ENCODE measurements around the gene ARHGAP19.

Gene ARHGAP19

DNA sequence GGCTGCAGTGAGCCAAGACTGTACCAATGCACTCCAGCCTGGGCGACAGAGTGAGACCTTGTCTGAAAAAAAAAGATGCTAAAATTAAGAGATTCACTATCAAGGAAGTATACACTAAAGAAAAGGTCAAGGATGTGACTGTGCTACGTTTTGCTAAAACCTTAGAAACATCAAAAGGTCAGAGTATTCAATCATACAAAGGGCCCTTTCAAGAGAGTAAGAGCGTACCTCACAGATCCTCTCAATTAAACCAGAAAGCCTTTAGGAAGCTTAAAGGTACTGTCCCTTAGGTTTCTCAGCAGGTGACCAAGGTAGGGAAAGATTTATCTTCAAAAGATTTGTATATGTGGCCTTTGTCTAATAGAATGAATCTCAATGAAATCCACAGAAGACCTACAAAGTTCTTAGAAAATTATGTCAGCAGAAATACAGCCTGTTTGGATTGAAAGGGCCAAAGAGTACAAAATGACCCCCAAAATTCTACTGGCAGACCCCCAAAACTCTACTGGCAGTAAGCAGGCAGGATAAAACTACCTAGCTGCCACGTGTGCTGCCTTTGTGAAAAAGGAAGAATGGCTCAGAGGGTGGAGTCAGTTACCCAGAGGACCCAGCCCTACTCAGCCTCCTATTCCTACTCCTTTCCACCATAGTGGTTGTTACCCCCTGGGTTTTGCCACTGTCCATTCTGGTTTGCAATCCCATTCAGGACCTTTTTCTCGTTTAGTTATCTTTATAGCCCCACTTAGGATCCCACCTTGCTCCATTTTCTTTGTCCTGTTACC lies 36.7 kb downstream of the ARHGAP19 start:
- TF ChIP-seq POLR2A (IDR thresholded peaks at IDR 0.05; ENCODE audit: low read length) (no peak), GATA1 (IDR thresholded peaks at IDR 0.05; ENCODE audit: low read depth, low read length) (no peak)
- DNase-seq: no peak

DNA sequence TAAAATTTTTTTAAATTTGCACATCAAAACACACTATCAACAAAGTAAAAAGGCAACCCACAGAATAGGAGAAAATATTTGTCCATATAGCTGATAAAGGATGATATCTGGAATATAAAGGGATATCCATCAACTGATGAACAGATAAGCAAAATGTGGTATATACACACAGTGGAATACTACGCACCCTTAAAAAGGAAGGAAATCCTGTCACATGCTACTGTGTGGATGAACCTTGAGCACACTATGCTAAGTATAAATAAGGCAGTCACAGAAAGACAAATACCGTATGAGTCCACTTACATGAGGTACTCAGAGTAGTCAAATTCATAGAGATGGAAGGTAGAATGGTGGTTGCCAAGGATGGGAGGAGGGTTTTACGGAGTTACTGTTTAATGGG lies 37.7 kb downstream of the ARHGAP19 start:
- TF ChIP-seq POLR2A (IDR thresholded peaks at IDR 0.05; ENCODE audit: low read length) (no peak), GATA1 (IDR thresholded peaks at IDR 0.05; ENCODE audit: low read depth, low read length) (no peak)

DNA sequence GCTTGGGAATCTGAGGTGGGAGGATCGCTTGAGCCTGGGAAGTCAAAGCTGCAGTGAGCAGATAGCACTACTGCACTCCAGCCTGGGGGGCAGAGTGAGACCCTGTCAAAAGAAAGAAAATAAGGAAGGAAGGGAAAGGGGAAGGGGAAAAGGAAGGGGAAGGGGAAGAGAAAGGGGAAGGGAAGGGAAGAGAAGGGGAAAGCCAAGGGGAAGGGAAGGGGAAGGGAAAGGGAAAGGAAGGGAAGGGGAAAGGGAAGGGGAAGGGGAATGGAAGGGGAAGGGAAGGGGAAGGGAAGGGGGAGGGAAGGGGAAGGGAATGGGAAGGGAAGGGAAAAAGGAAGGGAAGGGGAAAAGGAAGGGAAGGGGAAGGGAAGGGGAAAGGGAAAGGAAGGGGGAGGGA lies 41.5 kb downstream of the ARHGAP19 start:
- TF ChIP-seq GATA1 (IDR thresholded peaks at IDR 0.05; ENCODE audit: low read depth, low read length) (no peak), POLR2A (IDR thresholded peaks at IDR 0.05; ENCODE audit: low read length) (no peak)
- no peak for DNase-seq

More for the DNA sequence above, 37.7 kb downstream of the ARHGAP19 start:
- no peak for DNase-seq

DNA sequence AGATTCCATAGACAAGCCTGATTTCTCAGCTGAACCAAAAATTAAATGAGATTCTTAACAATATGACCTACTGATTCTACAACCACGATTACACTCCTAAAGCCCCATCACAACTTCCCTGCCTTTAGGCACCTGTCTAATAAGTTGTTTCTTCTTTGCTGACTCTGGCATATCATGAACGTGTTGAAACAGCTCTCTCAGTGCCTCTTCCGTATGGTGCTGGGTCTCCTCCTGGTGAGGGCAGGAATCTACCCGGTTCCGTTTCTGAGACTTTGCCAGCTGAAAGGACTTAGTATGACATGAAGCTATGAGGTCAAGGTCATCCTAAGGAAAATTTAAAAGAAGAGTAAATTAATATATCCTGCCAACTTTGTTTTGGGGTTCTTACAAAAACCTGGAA lies 48.6 kb downstream of the ARHGAP19 start:
- no peak for DNase-seq
- TF ChIP-seq POLR2A (IDR thresholded peaks at IDR 0.05; ENCODE audit: low read length): no peak
- no peak for TF ChIP-seq GATA1 (IDR thresholded peaks at IDR 0.05; ENCODE audit: low read depth, low read length)

DNA sequence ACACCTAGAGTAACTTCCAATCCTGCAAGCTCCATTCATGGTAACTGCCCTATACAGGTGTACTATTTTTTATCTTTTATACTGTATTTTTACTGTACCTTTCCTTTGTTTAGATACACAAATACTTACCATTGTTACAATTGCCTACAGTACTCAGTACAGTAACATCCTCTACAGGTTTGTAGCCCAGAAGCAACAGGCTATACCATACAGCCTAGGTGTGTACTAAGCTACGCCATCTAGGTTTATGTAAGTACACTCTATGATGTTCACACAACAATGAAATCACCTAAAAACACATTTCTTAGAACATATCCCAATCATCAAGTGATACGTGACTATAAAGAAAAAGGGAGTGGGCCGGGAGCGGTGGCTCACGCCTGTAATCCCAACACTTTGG lies 53.6 kb downstream of the ARHGAP19 start:
- TF ChIP-seq POLR2A (IDR thresholded peaks at IDR 0.05; ENCODE audit: low read length) (no peak), GATA1 (IDR thresholded peaks at IDR 0.05; ENCODE audit: low read depth, low read length) (no peak)
- no peak for DNase-seq

DNA sequence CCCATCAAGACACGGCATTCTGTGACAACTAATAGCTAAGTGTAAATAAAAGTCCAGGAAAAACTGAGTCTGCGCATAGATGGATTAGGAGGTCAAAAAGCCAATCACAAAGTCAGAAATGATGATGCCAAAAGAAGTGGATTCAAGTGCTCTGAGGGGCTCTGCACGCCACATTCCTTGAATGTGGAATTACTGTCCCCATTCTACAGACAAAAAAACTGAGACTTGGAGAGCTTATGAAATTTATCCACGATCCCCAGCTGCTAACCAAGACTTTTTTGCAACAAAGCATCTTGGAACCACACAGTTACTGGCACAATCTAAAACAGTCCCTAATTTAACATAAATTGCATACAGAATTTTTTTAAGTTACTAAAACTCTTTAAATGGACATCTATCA lies 57.1 kb downstream of the ARHGAP19 start:
- no peak for TF ChIP-seq GATA1 (IDR thresholded peaks at IDR 0.05; ENCODE audit: low read depth, low read length)
- TF ChIP-seq POLR2A (IDR thresholded peaks at IDR 0.05; ENCODE audit: low read length): no peak
- no peak for DNase-seq

DNA sequence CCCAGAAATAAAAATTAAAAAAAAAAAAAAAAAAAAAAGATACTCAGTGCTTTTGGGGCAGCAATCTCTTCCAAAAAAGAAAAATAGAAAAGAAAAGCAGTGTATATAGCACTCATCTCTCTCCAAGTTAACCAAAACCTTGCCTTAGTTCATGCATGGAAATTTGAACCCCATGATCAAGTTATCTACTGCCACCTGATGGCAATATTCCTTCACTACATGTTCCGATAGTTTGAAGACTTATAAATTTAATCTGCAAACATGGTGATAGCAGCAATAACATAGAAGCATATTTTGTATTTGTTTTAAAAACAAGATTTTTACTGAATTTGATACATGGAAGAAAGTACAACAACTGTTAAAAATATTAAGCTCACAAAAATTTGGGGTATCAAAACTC lies 58.0 kb downstream of the ARHGAP19 start:
- TF ChIP-seq POLR2A (IDR thresholded peaks at IDR 0.05; ENCODE audit: low read length): no peak
- no peak for TF ChIP-seq GATA1 (IDR thresholded peaks at IDR 0.05; ENCODE audit: low read depth, low read length)
- peak; percentile 59 to 63 for DNase-seq

DNA sequence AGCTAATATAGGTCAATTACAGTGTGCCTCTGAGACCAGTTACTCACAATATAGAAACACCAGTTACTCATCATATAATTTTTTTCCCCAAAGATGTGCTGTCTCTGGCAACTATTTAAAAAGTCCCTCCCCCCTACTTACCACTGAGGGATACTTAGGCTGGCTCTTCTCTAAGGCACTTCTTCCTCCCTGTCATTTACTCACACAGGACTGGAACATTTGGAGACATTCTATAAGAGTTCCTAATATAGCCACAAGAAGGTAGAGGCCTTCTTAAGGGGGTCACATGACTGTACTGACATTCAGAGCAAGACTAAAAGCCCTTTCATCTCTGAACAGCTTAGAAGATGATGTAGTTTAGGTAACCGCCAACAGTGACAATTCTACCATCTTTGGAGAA lies 62.3 kb downstream of the ARHGAP19 start:
- no peak for DNase-seq
- TF ChIP-seq POLR2A (IDR thresholded peaks at IDR 0.05; ENCODE audit: low read length): no peak

DNA sequence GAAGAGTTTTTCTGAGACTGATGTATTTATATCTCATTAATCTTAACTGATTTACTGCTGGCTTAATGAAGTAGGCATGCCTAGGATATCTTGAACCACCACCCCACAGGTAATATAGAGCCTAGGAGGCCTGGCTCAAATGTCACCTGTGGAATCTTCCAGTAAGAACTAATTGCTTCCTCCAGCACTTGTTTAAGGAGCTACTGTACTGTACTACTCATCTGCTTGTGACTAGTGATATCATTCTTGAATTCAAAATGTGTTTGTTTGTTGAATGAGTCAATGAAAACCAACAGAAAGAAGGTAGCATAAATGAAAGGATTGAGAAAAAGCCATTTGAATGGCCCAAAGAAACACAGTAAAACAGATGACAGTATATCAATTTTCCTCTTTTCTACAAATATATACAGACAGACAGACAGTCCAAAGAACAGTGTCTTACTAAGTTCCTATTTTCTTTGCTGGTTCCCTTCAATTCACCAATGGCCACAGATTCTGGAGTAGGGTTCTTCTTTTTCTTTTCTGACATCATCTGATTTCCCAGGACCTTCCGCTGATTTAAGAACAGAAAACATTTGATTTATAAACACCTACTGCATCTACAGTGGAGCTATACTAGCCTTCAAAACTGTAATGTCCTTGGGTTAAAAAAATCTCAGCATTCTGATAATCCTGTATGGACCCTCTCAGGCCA lies 63.0 kb downstream of the ARHGAP19 start:
- DNase-seq: no peak
- TF ChIP-seq GATA1 (IDR thresholded peaks at IDR 0.05; ENCODE audit: low read depth, low read length): no peak
- no peak for TF ChIP-seq POLR2A (IDR thresholded peaks at IDR 0.05; ENCODE audit: low read length)

DNA sequence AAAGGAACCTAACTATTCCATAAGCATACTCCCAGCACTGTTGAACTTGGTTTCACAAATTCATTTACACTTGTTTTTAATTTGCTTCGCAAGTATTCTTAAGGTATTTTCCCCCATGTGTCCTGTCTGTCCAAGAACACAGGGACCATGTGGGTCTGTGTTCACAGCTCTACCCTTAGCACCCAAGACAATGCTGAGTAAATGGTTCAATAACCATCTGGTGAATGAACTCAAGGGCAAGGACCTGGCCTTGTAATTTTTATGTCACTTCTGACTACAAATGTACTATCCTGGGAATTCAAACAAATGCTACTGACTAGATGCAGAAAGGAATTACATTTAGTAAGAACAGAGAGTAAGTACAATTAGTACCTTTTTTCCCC lies 63.7 kb downstream of the ARHGAP19 start:
- no peak for TF ChIP-seq GATA1 (IDR thresholded peaks at IDR 0.05; ENCODE audit: low read depth, low read length)
- TF ChIP-seq POLR2A (IDR thresholded peaks at IDR 0.05; ENCODE audit: low read length): no peak
- DNase-seq: no peak

DNA sequence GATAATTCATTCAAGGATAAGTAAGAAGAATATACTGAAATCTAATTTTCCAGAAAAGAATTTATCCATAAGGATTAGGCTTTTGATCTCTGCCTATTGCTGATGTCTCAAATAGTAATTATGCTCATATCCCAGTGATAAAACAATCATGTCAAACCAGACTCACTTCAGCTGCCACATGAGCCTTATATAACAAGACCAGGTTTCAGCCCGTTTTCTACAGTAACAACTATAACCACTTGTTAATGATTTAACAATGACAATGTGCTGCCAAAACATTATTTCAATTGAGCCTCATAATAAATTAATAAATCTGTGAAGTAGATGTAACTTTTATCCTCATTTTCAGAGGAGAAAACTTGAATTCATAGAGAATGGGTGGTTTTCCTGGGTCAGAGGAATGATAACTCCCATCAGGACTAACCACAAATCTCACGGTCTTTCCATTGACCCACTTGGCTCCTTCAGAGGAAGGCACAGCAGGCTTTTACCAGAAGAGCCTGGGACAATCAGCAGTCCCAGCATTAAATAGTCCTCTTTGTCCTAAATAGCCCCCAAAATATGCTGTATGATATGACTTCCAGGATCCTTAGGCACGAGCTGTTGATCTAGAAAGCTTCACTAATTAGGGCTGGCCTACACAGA lies 64.2 kb downstream of the ARHGAP19 start:
- no peak for DNase-seq
- TF ChIP-seq GATA1 (IDR thresholded peaks at IDR 0.05; ENCODE audit: low read depth, low read length) (no peak), POLR2A (IDR thresholded peaks at IDR 0.05; ENCODE audit: low read length) (no peak)

DNA sequence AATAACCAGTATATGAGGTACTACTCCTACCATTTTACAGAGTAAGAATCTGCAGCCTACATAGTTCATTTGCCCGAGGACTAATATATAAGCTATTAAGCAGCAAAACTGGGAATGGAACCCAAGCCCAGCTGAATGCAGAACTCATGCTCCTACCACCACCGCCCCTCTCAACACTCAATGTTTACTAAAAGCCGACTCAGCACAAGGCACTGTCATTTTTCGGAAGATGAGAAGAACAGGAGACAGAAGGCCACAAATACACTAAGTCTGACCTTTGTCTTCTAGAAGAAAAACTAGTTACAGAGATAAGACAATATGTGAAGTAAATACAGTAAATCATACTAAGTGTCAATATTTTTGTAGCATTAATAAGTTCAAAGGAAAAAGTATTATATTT lies 66.0 kb downstream of the ARHGAP19 start:
- TF ChIP-seq POLR2A (IDR thresholded peaks at IDR 0.05; ENCODE audit: low read length) (no peak), GATA1 (IDR thresholded peaks at IDR 0.05; ENCODE audit: low read depth, low read length) (no peak)
- no peak for DNase-seq

DNA sequence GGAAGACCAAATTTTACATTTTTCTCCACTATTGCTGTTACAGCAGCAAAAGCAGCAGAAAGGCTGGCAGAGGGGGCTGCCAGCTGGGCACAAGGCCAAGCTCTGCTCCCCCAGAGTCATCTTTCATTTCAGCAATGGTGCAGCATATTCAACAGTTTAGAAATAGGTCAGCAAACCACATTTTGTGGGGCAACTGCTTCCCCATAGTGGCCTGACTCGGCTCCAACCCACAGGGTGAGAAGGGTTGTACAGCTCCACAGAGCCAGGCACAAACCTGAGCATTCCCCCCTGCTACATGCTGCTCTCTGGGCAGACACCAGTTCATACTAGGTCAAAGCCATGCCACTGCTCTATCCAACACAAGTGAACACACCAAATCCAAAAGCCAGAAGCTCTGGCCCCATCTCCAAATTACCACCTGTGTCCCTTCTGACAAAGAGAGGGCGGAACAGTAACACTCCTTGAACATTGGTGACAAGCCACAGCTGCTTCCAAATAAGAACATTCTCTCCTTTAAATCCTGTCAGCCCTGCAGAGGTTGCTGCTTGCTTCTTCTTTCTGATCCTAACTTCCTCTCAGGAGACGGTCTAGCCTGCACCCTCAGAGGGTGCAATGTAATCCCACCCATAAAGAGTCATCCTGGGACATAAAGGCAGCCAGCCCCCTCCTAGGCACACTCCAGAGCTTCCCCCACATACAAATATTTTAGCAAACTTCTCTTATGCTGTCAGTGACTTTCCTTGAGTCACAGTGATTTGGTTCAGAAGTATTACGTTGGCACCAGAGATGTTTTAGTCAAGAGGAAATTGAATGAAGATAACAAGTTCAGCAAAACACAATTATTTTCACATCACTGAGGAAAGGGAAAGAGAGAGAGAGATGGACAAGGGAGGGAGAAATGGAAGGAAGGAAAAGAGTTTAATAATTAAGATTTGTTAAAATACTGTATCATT lies 67.7 kb downstream of the ARHGAP19 start:
- TF ChIP-seq GATA1 (IDR thresholded peaks at IDR 0.05; ENCODE audit: low read depth, low read length) (no peak), POLR2A (IDR thresholded peaks at IDR 0.05; ENCODE audit: low read length) (no peak)
- no peak for DNase-seq
